Endothelial cell of umbilical vein (primary cell): ENCODE data around the gene ANKUB1. TPM values are rescaled to one million over a fixed set of nuclear protein-coding genes. Genes with fewer than 3 reads are reported as not detected.

ENCODE experiments used
- BruUV-seq: library from RNA; stranded (reverse); fragments of 400-500 nt; replicated peaks from 2 replicates; lab custom pipeline; 2021; lab: Mats Ljungman, UMichigan
- CTCF ChIA-PET: fragments of 300-600, 350-600 bp; sonication (Branson Sonifier 250); formaldehyde crosslinking; loops from one replicate; lab custom pipeline; 2021; ENCODE audit warnings: antibody characterized with exemption, inconsistent platforms; lab: Charles Lee
- POLR2A ChIA-PET: fragments of 300-600, 350-600 bp; sonication (Branson Sonifier 250); formaldehyde crosslinking; loops from one replicate; lab custom pipeline; 2021; ENCODE audit warnings: antibody characterized with exemption, inconsistent platforms; lab: Charles Lee
- DNase-seq: peaks from one replicate; pipeline ENCODE4 v3.0.0-alpha.2; 2011; ENCODE audit warnings: low read depth, low spot score
- FAIRE-seq: peaks from 2 replicates; lab custom pipeline; 2011; peaks lifted over from hg19 to GRCh38; lab: Jason Lieb, UNC
- H2AFZ ChIP-seq: 2 replicates; pipeline ENCODE4 v1.6.0; 2012; ENCODE audit warnings: low read depth, low read length, control low read depth, inconsistent platforms
- H3K27ac ChIP-seq: 2 replicates; pipeline ENCODE4 v1.5.1; 2011; ENCODE audit warnings: low read depth, mild to moderate bottlenecking, control low read depth, low read length, moderate library complexity; ENCODE audit not compliant: insufficient read depth
- H3K27me3 ChIP-seq, 2 experiments: 2 replicates each; pipeline versions ENCODE4 v1.6.0 to v1.6.1; 2011; ENCODE audit warnings: low read length in 2 of 2, mixed read lengths in 1 of 2; ENCODE audit not compliant: control insufficient read depth in 2 of 2, insufficient read depth in 2 of 2
- H3K36me3 ChIP-seq, 2 experiments: 2 replicates in 1 of 2; 3 replicates in 1 of 2; pipeline ENCODE4 v1.5.1; 2011; ENCODE audit warnings: low read length in 2 of 2, mild to moderate bottlenecking in 1 of 2, moderate library complexity in 1 of 2; ENCODE audit not compliant: control insufficient read depth in 2 of 2, insufficient read depth in 2 of 2; ENCODE audit errors: extremely low read depth in 1 of 2
- H3K4me1 ChIP-seq: 3 replicates; pipeline ENCODE4 v1.5.1; 2011; ENCODE audit warnings: mild to moderate bottlenecking, low read length; ENCODE audit not compliant: control insufficient read depth, insufficient read depth; ENCODE audit errors: extremely low read depth
- H3K4me2 ChIP-seq: 2 replicates; pipeline ENCODE4 v1.6.1; 2011; ENCODE audit warnings: low read length, control low read depth, mixed read lengths; ENCODE audit not compliant: insufficient read depth
- H3K4me3 ChIP-seq, 3 experiments: fragments of 200-600 bp in 1 of 3; sonication (generic), shearing (Covaris generic) in 1 of 3; replicated peaks in 1 of 3; 2 replicates each; pipeline ENCODE4 v1.5.1; 2011 to 2016; ENCODE audit warnings: control low read depth in 3 of 3, low read length in 3 of 3, mild to moderate bottlenecking in 2 of 3, inconsistent platforms in 1 of 3, low read depth in 1 of 3, moderate library complexity in 1 of 3; ENCODE audit not compliant: insufficient read depth in 1 of 3
- H3K79me2 ChIP-seq: 2 replicates; pipeline ENCODE4 v1.6.0; 2012; ENCODE audit warnings: low read length, inconsistent platforms; ENCODE audit not compliant: control insufficient read depth, insufficient read depth
- H3K9ac ChIP-seq: replicated peaks from 2 replicates; pipeline ENCODE3; 2011; ENCODE audit warnings: low read length, control low read depth; ENCODE audit not compliant: insufficient read depth; ENCODE audit errors: extremely low read depth
- H3K9me1 ChIP-seq: replicated peaks from 3 replicates; pipeline ENCODE4 v1.6.0; 2011; ENCODE audit warnings: mild to moderate bottlenecking, low read length; ENCODE audit not compliant: control insufficient read depth, insufficient read depth; ENCODE audit errors: extremely low read depth
- H3K9me3 ChIP-seq: replicated peaks from 2 replicates; pipeline ENCODE4 v1.5.1; 2012; ENCODE audit warnings: low read length, inconsistent platforms; ENCODE audit not compliant: control insufficient read depth, insufficient read depth
- H4K20me1 ChIP-seq: replicated peaks from 2 replicates; pipeline ENCODE3; 2011; ENCODE audit warnings: mild to moderate bottlenecking, low read length; ENCODE audit not compliant: control insufficient read depth, insufficient read depth; ENCODE audit errors: extremely low read depth
- CTCF ChIP-seq, 2 donors: IDR thresholded peaks; 1 replicate in 1 of 2; 2 replicates in 1 of 2; pipeline ENCODE4 v1.5.1; 2011; ENCODE audit warnings: low read length in 2 of 2, mild to moderate bottlenecking in 2 of 2, moderate library complexity in 2 of 2, control low read depth in 1 of 2, inconsistent platforms in 1 of 2, low read depth in 1 of 2; ENCODE audit not compliant: insufficient read depth in 1 of 2; ENCODE audit errors: extremely low read depth in 1 of 2
- EZH2 ChIP-seq: IDR thresholded peaks from 2 replicates; pipeline ENCODE4 v1.6.1; 2012; ENCODE audit warnings: borderline replicate concordance, low read depth, mild to moderate bottlenecking, moderate library complexity, low read length, inconsistent platforms; ENCODE audit not compliant: severe bottlenecking
- FOS ChIP-seq: IDR thresholded peaks from 2 replicates; pipeline ENCODE4 v1.6.1; 2011; ENCODE audit warnings: mild to moderate bottlenecking, low read length, moderate library complexity, borderline replicate concordance; ENCODE audit not compliant: insufficient read depth
- GATA2 ChIP-seq: IDR thresholded peaks from 2 replicates; pipeline ENCODE4 v1.7.0; 2011; ENCODE audit warnings: low read depth, mild to moderate bottlenecking, moderate library complexity, mixed read lengths, low read length; ENCODE audit not compliant: insufficient read length, insufficient read depth
- JUN ChIP-seq: IDR thresholded peaks from 2 replicates; pipeline ENCODE4 v1.6.1; 2011; ENCODE audit warnings: borderline replicate concordance, low read depth; ENCODE audit not compliant: insufficient read length, insufficient read depth
- MAX ChIP-seq: IDR thresholded peaks from 2 replicates; pipeline ENCODE4 v1.6.1; 2011; ENCODE audit not compliant: insufficient read depth, insufficient read length
- MYC ChIP-seq: IDR thresholded peaks from one replicate; pipeline ENCODE4 v1.6.1; 2011; ENCODE audit warnings: mild to moderate bottlenecking, low read depth, low read length
- POLR2A ChIP-seq: IDR thresholded peaks from 2 replicates; pipeline ENCODE4 v1.6.1; 2012; ENCODE audit warnings: low read depth, mild to moderate bottlenecking, control low read depth, low read length
- POLR2AphosphoS5 ChIP-seq: IDR thresholded peaks from 2 replicates; pipeline ENCODE4 v1.6.1; 2012; ENCODE audit warnings: low read depth, mild to moderate bottlenecking, control low read depth, low read length, moderate library complexity; ENCODE audit not compliant: insufficient read depth
- dilution Hi-C: fragments of 300-500 bp; cut with MboI; formaldehyde crosslinking; loops from one replicate; pipeline ENCODE4 v1.15.0; 2019; ENCODE audit warnings: low sequenced_read_pairs; ENCODE audit not compliant: extremely low pct_ligation_motif_present
- intact Hi-C: fragments of 100-400 bp; cut with micrococcal nuclease; formaldehyde crosslinking; loops from one replicate; pipeline ENCODE4 v1.10.0; 2022
- polyA plus RNA-seq, 4 experiments: library from polyadenylated mRNA; depleted of rRNA in 3 of 4; stranded (reverse) in 3 of 4; unstranded in 1 of 4; fragments of >200 nt; gene quantifications; 2 replicates each; pipeline versions ENCODE4 v1.2.1 to v1.2.3, GENCODE V29; 2011 to 2012; ENCODE audit warnings: missing spikeins in 1 of 4
- total RNA-seq: library from RNA; stranded (reverse); gene quantifications from 2 replicates; pipeline ENCODE4 v1.2.3, GENCODE V29; 2021

Gene ANKUB1
- total and polyA plus RNA-seq, 2 donors (not counting 3 experiments of a cell fraction or from before 2014, with no cell fraction given), result not detected

GRCh38 chr3:149826636-149827035 is 34.3 kb upstream of the ANKUB1 start:
- no peak overlapping the region for H3K9ac ChIP-seq
- POLR2A ChIA-PET, result no interaction called here

More at GRCh38 chr3:149826636-149827035, 34.3 kb upstream of the ANKUB1 start:
- FAIRE-seq, result no peak
- TF ChIP-seq POLR2A, result no peak
- TF ChIP-seq MAX, result no peak
- TF ChIP-seq FOS, result no peak
- TF ChIP-seq GATA2, result no peak
- TF ChIP-seq EZH2, result no peak
- TF ChIP-seq POLR2AphosphoS5, result no peak
- TF ChIP-seq MYC, result no peak
- TF ChIP-seq CTCF (IDR thresholded peaks at IDR 0.05; ENCODE audit: extremely low read depth in 1 of 2, insufficient read depth in 1 of 2, low read depth in 1 of 2, low read length in 2 of 2), result no peak
- TF ChIP-seq JUN, result no peak
- Histone ChIP-seq H3K9me1 (no peaks in the 10 kb centered on the region), H3K27me3 (no peaks in the 10 kb centered on the region), H3K4me2 (no peak overlapping the region), H3K4me1 (no peaks in the 10 kb centered on the region), H3K4me3 (no peak overlapping the region), H3K27ac (no peak overlapping the region), H4K20me1 (peaks cover 5% of the 10 kb centered on the region), H3K79me2 (peaks cover 24% of the 10 kb centered on the region), H3K36me3 (no peaks in the 10 kb centered on the region), H3K9me3 (no peaks in the 10 kb centered on the region), H2AFZ (no peak overlapping the region)
- DNase-seq, result no peak
- CTCF ChIA-PET, result interaction anchor here (1.9 kb wide), 1 partner anchor 18 kb away, joined by 7 read pairs; no protein-coding TSS in a partner anchor
- dilution Hi-C loops (no loop called here), intact Hi-C loops (no loop called here)
- BruUV-seq, result no TSS peak
